ENCODE results near the gene NDUFS7.
A peak's percentile ranks its signal among the peaks of the same experiment; 100 is the strongest.

Gene NDUFS7

DNA sequence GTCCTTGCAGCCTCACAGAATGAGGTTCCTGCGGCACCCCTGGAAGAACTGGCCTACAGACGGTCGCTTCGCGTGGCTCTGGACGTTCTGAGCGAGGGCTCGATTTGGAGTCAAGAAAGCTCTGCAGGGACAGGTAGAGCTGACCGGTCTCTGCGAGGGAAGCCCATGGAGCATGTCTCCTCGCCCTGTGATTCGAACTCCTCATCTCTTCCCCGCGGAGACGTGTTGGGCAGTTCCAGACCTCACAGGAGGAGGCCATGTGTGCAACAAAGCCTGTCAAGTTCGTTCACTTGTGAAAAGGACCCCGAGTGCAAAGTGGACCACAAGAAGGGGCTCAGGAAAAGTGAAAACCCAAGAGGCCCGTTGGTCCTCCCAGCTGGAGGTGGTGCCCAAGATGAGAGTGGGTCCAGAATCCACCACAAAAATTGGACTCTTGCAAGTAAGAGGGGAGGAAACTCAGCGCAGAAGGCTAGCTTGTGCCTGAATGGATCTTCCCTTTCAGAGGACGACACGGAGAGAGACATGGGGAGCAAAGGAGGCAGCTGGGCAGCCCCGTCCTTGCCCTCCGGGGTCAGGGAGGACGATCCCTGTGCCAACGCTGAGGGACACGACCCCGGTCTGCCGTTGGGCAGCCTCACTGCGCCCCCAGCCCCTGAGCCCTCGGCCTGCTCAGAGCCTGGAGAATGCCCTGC, 23.4 kb upstream of the NDUFS7 start:
- DNase-seq = no peak
- no peak for TF ChIP-seq GATA1 (IDR thresholded peaks at IDR 0.05; ENCODE audit: low read depth, low read length)
- no peak for TF ChIP-seq POLR2A (IDR thresholded peaks at IDR 0.05; ENCODE audit: low read length)

DNA sequence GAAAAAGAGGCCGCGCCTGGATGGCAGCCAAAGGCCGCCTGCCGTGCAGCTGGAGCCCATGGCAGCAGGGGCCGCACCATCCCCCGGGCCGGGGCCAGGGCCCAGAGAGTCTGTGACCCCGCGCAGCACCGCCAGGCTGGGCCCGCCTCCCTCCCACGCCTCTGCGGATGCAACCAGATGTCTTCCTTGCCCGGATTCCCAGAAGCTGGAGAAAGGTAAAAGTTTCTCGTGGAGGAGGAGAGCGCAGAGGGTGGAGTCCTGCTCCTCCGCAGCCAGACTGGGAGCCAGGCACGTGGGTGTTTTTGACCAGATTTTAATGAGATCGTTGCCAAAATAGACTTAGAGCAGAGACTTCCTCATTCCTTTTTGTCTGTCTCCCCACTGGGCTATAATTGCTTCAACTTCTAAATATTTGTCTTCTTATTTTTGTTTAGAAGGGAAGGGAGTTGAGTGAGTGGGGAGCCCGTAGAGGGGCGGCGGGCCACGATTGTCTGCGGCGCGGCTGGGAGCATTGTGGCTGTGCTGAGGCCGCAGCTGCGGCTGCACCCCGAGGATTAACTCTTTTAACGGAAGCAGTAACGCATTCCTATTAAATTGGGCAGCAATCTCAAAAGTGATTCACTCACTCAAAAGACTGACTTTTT, 22.8 kb upstream of the NDUFS7 start:
- no peak for DNase-seq
- TF ChIP-seq GATA1 (IDR thresholded peaks at IDR 0.05; ENCODE audit: low read depth, low read length) = no peak
- no peak for TF ChIP-seq POLR2A (IDR thresholded peaks at IDR 0.05; ENCODE audit: low read length)

DNA sequence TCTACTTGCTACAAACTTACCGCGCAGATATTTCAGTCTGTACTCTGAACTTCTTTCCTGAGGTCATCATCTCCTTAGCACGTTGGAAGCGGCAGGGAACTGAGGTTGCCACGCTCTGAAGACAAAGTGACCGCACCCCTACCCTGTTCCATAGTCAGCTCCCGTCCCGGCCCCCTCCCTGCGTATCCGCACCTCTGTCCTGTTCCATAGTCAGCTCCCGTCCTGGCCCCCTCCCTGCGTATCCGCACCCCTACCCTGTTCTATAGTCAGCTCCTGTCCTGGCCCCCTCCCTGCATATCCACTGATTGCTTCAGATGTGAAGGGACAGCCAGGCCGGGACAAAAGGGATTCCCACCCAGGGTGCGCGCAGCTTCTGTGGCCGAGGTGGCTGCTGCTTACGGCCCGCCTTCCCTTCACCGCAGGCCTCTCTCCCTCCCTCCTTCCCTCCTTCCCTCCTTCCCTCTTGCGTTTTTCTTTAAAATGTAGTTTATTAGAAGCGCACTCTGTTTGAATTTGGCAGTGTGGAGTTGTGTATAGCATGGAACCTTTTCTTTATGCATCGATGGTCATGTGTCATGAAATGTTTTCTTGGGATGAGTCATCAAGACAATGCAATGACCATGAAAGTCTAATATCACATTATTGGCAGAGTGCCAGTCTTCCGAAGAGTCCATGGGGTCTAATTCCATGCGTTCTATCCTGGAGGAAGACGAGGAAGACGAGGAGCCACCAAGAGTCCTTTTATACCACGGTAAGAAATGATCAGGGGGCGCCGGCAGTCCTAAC, 21.9 kb upstream of the NDUFS7 start:
- TF ChIP-seq POLR2A (IDR thresholded peaks at IDR 0.05; ENCODE audit: low read length) (no peak), GATA1 (IDR thresholded peaks at IDR 0.05; ENCODE audit: low read depth, low read length) (no peak)
- DNase-seq = peak in 1 of 2 experiments; percentile 34

DNA sequence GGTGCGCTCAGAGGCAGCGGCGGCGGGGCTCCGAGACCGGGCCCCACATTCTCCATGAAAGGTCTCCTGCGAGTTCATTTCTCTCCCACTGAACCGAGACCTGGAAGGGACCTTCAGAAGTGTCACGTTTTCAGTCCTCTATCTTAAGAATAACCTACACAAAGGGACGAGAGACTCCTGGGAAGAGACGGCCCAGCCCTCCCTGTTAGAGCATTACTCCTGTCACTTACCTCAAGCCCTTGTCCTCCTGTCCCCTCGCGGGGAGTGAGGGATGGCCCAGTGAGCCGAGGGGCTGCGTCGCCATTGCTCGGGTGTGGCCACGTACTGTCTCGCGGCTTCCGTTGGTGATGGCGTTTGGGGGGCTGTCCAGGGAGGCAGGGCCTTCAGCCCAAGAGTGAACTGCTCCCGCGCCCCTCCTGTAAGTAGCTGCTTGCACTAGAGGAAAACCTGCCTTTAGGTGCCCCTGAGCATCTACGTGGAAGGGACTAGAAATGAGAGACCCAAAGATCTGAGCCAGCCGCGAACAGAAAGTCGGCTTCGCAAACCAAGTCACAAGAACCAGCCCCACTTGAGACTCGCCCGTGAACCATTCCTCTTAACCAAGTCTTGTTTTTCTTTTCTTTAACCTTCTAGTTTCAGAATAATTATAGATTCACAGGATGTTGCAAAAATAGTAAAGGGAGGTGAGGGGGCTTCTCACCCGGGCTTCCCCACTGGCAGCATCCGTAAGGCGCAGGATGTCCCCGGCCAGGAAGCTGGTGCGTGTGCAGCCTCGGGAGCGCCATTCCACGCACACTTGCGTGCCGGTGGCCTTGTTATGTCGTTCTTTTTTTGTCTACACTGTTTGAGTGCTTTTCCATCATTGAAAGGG, 21.1 kb upstream of the NDUFS7 start:
- no peak for DNase-seq
- TF ChIP-seq GATA1 (IDR thresholded peaks at IDR 0.05; ENCODE audit: low read depth, low read length) (no peak), POLR2A (IDR thresholded peaks at IDR 0.05; ENCODE audit: low read length) (no peak)

DNA sequence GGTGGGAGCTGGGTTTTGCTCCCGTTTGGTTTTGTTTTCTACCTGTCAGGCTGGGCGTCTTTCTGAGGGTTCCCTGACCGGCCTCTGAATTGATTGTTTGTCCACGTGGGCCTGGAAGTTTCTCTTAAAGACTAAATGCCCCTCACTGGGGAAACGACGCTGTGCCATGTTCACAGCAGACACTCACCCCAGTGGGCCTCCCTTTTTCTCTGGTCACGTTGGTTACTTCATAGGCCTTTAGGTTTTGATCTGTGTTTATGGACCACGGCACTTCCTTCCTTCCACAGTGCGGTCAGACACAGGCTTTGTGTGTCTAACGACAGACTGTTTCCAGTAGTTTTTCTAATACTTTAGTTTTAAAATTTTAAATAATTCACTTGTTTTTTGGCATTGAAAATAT, 20.1 kb upstream of the NDUFS7 start:
- no peak for TF ChIP-seq POLR2A (IDR thresholded peaks at IDR 0.05; ENCODE audit: low read length)
- no peak for TF ChIP-seq GATA1 (IDR thresholded peaks at IDR 0.05; ENCODE audit: low read depth, low read length)
- no peak for DNase-seq

DNA sequence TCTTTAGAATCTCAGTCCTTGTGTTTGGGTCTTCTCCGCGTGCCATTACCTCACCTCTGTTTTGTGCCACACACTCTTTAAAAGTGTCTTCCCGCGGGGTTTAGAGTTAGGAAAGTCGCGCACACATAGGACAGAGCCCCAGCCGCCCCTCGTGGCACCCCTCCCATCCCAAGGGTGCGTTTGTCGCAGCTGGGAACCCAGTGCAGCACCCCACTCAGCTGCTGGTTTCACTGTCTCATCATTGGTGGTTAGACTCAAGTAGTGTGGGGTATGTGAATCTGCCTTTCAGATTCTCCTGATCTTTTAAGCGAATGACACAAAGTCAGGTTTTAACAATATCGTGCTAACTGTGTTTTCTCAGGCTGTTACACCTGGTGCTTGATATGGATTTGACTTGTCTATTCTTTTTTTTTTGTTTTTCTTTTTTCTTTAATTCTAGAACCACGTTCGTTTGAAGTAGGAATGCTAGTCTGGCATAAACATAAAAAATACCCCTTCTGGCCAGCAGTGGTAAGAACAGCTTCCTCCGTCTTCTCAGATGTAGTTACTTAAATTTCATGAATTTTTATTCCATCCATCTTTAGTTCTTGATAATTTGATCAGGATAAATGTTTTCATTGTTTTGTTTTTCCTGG, 19.5 kb upstream of the NDUFS7 start:
- TF ChIP-seq GATA1 (IDR thresholded peaks at IDR 0.05; ENCODE audit: low read depth, low read length) = no peak
- no peak for TF ChIP-seq POLR2A (IDR thresholded peaks at IDR 0.05; ENCODE audit: low read length)
- no peak for DNase-seq

DNA sequence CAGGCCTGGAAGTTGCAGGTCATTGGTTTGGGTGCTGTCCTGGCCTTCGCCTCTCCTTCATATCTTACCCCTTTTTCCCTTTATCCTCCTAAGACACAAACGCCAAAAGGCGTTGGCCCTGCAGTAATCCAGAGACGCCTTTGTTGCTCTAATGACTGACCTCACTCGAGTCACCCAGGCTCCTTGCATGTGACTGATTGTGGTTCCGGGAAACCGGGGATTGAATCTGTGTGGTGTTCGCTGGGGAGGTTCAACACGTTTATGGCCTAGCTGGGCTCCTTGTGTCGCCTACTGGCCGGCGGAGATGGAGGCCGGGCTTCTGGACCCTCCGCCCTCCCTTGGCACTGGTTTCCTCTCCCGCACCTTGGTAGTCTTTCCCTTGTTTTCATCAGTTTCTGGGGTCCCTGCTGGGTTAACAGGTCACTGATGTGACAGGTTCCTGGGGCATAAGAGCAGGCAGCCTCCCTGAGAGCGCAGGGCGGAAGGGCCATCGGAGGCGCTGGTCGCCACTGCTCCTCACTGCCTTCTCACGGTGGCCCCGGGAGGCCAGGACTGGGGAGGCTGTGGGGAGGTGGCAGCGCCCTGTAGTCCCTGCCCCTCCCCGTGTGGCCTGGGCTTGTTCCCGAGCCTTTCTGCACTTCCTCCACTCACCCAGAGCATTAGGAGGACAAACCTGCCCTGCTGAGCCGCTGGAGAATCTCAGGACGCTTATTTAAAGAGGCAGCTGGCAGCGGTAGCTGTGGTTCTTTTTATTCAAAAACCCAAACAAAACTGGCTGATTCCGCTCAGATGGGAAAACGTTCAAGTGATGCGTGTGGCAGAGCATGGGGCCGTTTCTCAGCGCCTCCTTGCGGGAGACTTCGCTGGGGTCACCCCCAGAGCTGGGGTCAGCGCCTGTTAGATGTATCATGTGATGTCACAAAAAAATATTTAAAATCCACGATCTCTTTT, 18.1 kb upstream of the NDUFS7 start:
- no peak for TF ChIP-seq POLR2A (IDR thresholded peaks at IDR 0.05; ENCODE audit: low read length)
- no peak for DNase-seq

DNA sequence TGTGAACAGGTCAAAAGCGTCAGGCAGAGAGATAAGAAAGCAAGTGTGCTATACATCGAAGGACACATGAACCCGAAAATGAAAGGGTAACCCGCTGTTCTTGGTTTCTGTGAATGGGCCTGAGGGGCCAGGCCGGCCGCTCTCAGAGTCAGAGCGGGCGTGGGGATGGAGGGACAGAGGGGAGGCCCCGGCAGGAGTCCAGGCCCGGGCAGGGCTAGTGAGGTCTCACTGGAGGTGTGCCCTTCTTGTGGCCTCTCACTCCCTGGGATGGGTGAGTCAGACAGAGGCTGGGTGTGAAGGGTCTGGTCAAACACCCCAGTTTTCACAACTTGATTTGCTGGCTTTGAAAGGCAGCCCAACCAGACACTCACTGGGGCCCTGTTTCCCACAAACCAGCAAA, 17.4 kb upstream of the NDUFS7 start:
- no peak for TF ChIP-seq GATA1 (IDR thresholded peaks at IDR 0.05; ENCODE audit: low read depth, low read length)
- TF ChIP-seq POLR2A (IDR thresholded peaks at IDR 0.05; ENCODE audit: low read length) = no peak
- no peak for DNase-seq

DNA sequence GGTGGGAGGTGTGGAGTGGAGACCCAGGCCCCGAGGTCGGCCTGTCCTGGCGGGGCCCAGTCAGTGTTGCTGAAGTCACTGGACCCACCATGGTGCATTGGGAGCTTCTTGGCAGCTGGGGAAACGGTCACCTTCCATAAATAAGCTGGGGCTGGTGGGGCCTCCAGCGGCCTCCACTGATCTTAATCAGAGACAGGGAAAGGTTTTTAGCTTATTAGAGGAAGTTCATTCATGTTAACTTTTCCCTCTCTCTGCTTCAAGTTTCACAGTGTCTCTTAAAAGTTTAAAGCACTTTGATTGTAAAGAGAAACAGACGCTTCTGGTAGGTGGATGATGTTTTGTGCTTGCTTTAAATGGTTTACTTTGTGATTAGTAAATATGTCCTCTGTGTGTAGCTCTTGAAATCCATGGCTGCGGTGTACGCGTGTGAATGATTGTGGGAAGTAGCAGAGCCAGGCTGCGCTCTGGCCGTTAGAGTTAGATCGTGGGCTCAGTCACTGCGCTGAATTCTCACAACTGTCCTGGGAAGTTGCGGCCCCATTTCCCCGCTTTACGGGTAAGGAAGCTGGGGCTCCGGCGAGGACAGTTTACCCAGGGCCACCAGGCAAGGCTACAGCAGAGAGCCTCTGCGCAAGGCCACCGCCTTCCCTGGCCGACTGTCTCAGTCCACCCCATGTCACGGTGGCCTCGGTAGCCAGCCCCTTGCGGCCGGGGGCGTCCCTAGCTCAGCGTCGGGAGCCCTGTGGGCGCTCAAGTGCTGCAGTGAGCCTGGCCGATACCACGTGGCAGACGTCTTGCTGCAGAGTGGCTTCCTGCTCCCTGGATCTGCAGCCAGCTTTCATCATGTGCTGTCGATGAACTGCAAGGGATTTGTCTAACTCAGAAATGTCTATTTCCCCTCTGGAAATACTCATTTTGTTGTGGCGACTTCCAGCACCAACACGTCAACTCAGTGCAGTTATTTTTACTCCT, 16.5 kb upstream of the NDUFS7 start:
- TF ChIP-seq POLR2A (IDR thresholded peaks at IDR 0.05; ENCODE audit: low read length) = no peak
- no peak for TF ChIP-seq GATA1 (IDR thresholded peaks at IDR 0.05; ENCODE audit: low read depth, low read length)

DNA sequence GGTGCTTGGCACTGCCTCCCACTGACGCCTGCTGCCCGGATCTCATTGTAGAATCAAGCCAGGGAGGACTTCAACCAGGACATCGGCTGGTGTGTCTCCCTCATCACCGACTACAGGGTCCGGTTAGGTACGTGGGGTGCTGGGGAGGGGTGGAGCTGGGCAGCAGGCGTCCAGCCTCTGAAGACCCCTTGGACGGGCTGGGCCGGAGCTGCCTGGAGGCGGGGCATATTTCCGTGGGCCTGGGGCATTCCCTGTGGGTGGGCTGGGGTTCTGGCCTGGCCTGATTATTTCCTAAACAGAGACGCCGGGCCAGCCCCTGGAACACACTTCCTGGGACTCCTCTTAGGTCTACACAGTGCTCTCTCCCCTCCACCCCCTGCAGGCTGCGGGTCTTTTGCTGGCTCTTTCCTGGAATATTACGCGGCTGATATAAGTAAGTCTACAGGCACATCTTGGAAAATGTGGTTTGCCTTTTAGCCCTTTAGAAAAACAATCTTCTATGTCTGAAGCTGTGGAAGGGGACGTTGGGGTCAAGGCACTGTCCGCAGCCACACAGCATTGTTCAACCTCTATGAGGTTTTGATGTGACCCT, 14.4 kb upstream of the NDUFS7 start:
- TF ChIP-seq GATA1 (IDR thresholded peaks at IDR 0.05; ENCODE audit: low read depth, low read length) (no peak), POLR2A (IDR thresholded peaks at IDR 0.05; ENCODE audit: low read length) (no peak)
- no peak for DNase-seq

More for the DNA sequence above, 16.5 kb upstream of the NDUFS7 start:
- DNase-seq = peak in 1 of 2 experiments; percentile 55

Measured in erythroblast (primary cell).